Measurements from ENCODE around the gene GXYLT1.

GXYLT1 gene

DNA sequence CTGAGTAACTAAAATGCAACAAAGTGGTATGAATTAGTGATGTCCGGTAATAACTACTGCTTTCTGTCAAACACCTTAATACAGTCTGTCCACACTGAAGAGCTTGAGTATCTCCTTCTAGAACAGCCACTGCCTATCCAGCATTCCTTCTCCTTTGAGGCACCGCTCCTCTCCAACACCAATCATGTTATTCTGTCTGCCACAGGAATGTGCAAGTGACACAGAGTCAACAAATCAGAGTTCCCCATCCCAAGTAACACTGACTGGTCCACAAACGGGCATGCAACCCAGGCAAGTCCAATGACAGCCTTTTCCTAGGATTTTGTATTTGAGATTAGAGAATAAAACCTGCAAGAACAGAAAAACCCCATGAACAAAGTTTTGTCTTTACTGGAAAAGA, 3.8 kb downstream of the GXYLT1 start:
- peak overlapping the region; percentile 85 for H3K4me2 ChIP-seq (ENCODE audit: low read depth, low read length, poor library complexity, severe bottlenecking)

DNA sequence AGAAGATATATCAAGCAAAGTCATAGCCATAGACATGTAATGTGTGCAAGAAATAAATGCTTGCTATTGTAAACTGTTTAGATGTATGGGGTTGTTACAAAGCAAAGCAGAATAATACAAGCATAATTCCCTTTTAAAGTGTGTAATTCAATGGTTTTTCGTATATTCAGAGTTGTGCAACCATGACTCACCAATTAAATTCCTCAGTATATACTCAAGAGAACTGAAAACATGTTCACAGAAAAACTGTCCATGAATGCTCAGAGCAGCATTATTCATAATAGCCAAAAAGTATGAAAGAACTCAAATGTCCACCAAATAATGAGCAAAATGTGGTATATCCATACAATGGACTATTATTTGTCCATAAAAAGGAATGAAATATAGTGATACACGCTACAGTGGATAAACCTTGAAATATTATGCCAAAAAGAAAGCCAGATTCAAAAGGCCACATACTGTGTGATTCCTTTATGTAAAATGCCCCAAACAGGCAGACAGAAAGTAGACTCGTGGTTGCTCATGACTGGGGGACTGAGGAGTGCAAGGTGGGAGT, 9.3 kb downstream of the GXYLT1 start:
- no peaks in the 10 kb centered on the region for H3K9me3 ChIP-seq (ENCODE audit: insufficient read depth, low read depth, low read length)
- no peak overlapping the region for H2AFZ ChIP-seq (ENCODE audit: low read length)
- no peak overlapping the region for H3K9ac ChIP-seq (ENCODE audit: low read depth, low read length, poor library complexity, severe bottlenecking)
- H3K9me2 ChIP-seq (replicated peaks; ENCODE audit: low read depth, low read length) = no peaks in the 10 kb centered on the region
- peaks cover 37% of the 10 kb centered on the region for H4K20me1 ChIP-seq (ENCODE audit: insufficient read depth, low read length, poor library complexity, severe bottlenecking)
- no peaks in the 10 kb centered on the region for H3K27me3 ChIP-seq (ENCODE audit: insufficient read depth, low read length, poor library complexity, severe bottlenecking)
- TF ChIP-seq EZH2phosphoT487 (IDR thresholded peaks at IDR 0.05; ENCODE audit: borderline replicate concordance) = no peak
- TF ChIP-seq, protein P1, sequence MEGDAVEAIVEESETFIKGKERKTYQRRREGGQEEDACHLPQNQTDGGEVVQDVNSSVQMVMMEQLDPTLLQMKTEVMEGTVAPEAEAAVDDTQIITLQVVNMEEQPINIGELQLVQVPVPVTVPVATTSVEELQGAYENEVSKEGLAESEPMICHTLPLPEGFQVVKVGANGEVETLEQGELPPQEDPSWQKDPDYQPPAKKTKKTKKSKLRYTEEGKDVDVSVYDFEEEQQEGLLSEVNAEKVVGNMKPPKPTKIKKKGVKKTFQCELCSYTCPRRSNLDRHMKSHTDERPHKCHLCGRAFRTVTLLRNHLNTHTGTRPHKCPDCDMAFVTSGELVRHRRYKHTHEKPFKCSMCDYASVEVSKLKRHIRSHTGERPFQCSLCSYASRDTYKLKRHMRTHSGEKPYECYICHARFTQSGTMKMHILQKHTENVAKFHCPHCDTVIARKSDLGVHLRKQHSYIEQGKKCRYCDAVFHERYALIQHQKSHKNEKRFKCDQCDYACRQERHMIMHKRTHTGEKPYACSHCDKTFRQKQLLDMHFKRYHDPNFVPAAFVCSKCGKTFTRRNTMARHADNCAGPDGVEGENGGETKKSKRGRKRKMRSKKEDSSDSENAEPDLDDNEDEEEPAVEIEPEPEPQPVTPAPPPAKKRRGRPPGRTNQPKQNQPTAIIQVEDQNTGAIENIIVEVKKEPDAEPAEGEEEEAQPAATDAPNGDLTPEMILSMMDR (conservative IDR thresholded peaks at IDR 0.05; ENCODE audit: low read length) = no peak
- peaks cover 95% of the 10 kb centered on the region for H3K79me2 ChIP-seq (ENCODE audit: insufficient read depth, low read length)
- no peaks in the 10 kb centered on the region for H3F3A ChIP-seq (ENCODE audit: low read depth)
- no peak overlapping the region for H3K4me3 ChIP-seq (ENCODE audit: low read length, poor library complexity, severe bottlenecking)
- peaks cover 12% of the 10 kb centered on the region for H3K4me1 ChIP-seq (ENCODE audit: insufficient read depth, low read length, poor library complexity, severe bottlenecking)
- no peaks in the 10 kb centered on the region for H3K36me3 ChIP-seq (ENCODE audit: insufficient read depth, low read length)
- H3K4me2 ChIP-seq (ENCODE audit: low read depth, low read length, poor library complexity, severe bottlenecking) = peak overlapping the region; percentile 38

More for the DNA sequence above, 3.8 kb downstream of the GXYLT1 start:
- Histone ChIP-seq H4K20me1 (ENCODE audit: insufficient read depth, low read length, poor library complexity, severe bottlenecking) (peaks cover 55% of the 10 kb centered on the region), H3K36me3 (ENCODE audit: insufficient read depth, low read length) (no peaks in the 10 kb centered on the region), H2AFZ (ENCODE audit: low read length) (no peak overlapping the region), H3K9me3 (ENCODE audit: insufficient read depth, low read depth, low read length) (no peaks in the 10 kb centered on the region), H3K79me2 (ENCODE audit: insufficient read depth, low read length) (peaks cover 84% of the 10 kb centered on the region), H3F3A (ENCODE audit: low read depth) (no peaks in the 10 kb centered on the region), H3K4me3 (ENCODE audit: low read length, poor library complexity, severe bottlenecking) (peak overlapping the region; percentile 77), H3K4me1 (ENCODE audit: insufficient read depth, low read length, poor library complexity, severe bottlenecking) (peaks cover 38% of the 10 kb centered on the region), H3K9ac (ENCODE audit: low read depth, low read length, poor library complexity, severe bottlenecking) (peak overlapping the region; percentile 17), H3K27me3 (ENCODE audit: insufficient read depth, low read length, poor library complexity, severe bottlenecking) (no peaks in the 10 kb centered on the region), H3K9me2 (replicated peaks; ENCODE audit: low read depth, low read length) (no peaks in the 10 kb centered on the region)
- TF ChIP-seq, protein P1 (conservative IDR thresholded peaks at IDR 0.05; ENCODE audit: low read length) = no peak
- no peak for TF ChIP-seq EZH2phosphoT487 (IDR thresholded peaks at IDR 0.05; ENCODE audit: borderline replicate concordance)

DNA sequence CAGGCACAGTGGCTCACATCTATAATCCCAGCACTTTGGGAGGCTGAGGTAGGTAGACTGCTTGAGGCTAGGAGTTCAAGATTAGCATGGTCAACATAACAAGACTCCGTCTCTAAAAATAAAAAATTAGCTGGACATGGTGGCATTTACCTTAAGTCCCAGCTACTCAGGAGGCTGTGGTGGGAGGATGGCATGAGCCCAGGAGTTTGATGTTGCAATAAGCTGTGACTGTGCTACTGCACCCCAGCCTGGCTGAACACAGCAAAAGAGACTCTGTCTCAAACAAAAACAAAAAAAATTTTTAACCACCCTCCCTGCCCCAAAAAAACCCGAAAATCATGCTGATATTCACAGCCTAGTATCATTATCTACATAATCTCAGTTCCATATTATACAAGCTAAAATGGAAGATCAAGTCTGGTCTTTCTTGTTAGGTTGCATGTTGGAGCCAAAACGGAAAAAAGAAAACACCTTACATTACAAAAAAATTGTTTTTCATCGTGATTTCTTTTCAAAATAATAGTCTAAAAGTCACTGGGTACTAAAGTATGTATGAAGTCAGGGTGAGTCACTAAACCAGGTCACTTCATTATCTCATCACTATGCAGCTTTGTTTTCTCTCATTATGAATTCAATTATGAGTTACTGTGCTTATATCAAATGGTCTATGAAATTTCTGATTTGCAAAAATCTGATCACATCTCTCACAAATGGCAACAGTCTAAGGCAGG, 13.8 kb downstream of the GXYLT1 start:
- Histone ChIP-seq H4K20me1 (ENCODE audit: insufficient read depth, low read length, poor library complexity, severe bottlenecking) (peaks cover 43% of the 10 kb centered on the region), H3K4me1 (ENCODE audit: insufficient read depth, low read length, poor library complexity, severe bottlenecking) (peaks cover 16% of the 10 kb centered on the region), H3K4me2 (ENCODE audit: low read depth, low read length, poor library complexity, severe bottlenecking) (no peak overlapping the region), H2AFZ (ENCODE audit: low read length) (no peak overlapping the region), H3K9me2 (replicated peaks; ENCODE audit: low read depth, low read length) (no peaks in the 10 kb centered on the region), H3K9me3 (ENCODE audit: insufficient read depth, low read depth, low read length) (no peaks in the 10 kb centered on the region), H3K27me3 (ENCODE audit: insufficient read depth, low read length, poor library complexity, severe bottlenecking) (no peaks in the 10 kb centered on the region), H3F3A (ENCODE audit: low read depth) (no peaks in the 10 kb centered on the region), H3K9ac (ENCODE audit: low read depth, low read length, poor library complexity, severe bottlenecking) (no peak overlapping the region), H3K4me3 (ENCODE audit: low read length, poor library complexity, severe bottlenecking) (no peak overlapping the region), H3K79me2 (ENCODE audit: insufficient read depth, low read length) (peaks cover 96% of the 10 kb centered on the region), H3K36me3 (ENCODE audit: insufficient read depth, low read length) (no peaks in the 10 kb centered on the region)
- TF ChIP-seq, protein P1 (conservative IDR thresholded peaks at IDR 0.05; ENCODE audit: low read length) = no peak
- no peak for TF ChIP-seq EZH2phosphoT487 (IDR thresholded peaks at IDR 0.05; ENCODE audit: borderline replicate concordance)
